GM18526 (cell line): ENCODE data around the gene BCAS1.

Source experiments
- POLR2A ChIP-seq: IDR thresholded peaks from 3 replicates; pipeline ENCODE4 v1.6.1; 2011; ENCODE audit not compliant: insufficient read length; ENCODE audit errors: extremely low read depth

The BCAS1 gene

GRCh38 chr20:54023406-54023805 is 47.0 kb downstream of the BCAS1 start:
- TF ChIP-seq POLR2A, result no peak

GRCh38 chr20:54021446-54022235 is 48.8 kb downstream of the BCAS1 start:
- TF ChIP-seq POLR2A, result no peak

- no peak for TF ChIP-seq POLR2A
Measured at GRCh38 chr20:54020868-54021267, 49.5 kb downstream of the BCAS1 start.

- no peak for TF ChIP-seq POLR2A
Measured at GRCh38 chr20:54020348-54020747, 50.0 kb downstream of the BCAS1 start.

- TF ChIP-seq POLR2A, result no peak
Measured at GRCh38 chr20:54019585-54019984, 50.8 kb downstream of the BCAS1 start.

GRCh38 chr20:54019127-54019526 is 51.3 kb downstream of the BCAS1 start:
- no peak for TF ChIP-seq POLR2A

GRCh38 chr20:54017846-54018245 is 52.5 kb downstream of the BCAS1 start:
- TF ChIP-seq POLR2A, result no peak

GRCh38 chr20:54015496-54015895 is 54.9 kb downstream of the BCAS1 start:
- TF ChIP-seq POLR2A, result no peak

GRCh38 chr20:54014293-54014926 is 56.0 kb downstream of the BCAS1 start:
- TF ChIP-seq POLR2A, result no peak

GRCh38 chr20:54013471-54013870 is 56.9 kb downstream of the BCAS1 start:
- no peak for TF ChIP-seq POLR2A

- TF ChIP-seq POLR2A, result no peak
Measured at GRCh38 chr20:54011346-54011745, 59.0 kb downstream of the BCAS1 start.

GRCh38 chr20:54005524-54005923 is 64.9 kb downstream of the BCAS1 start:
- no peak for TF ChIP-seq POLR2A

- TF ChIP-seq POLR2A, result no peak
Measured at GRCh38 chr20:54004445-54004844, 65.9 kb downstream of the BCAS1 start.

- TF ChIP-seq POLR2A, result no peak
Measured at GRCh38 chr20:54002741-54003140, 67.7 kb downstream of the BCAS1 start.

GRCh38 chr20:54002056-54002575 is 68.3 kb downstream of the BCAS1 start:
- TF ChIP-seq POLR2A, result no peak

GRCh38 chr20:54000914-54001313 is 69.5 kb downstream of the BCAS1 start:
- no peak for TF ChIP-seq POLR2A

- no peak for TF ChIP-seq POLR2A
Measured at GRCh38 chr20:54000262-54000661, 70.1 kb downstream of the BCAS1 start.

- TF ChIP-seq POLR2A, result no peak
Measured at GRCh38 chr20:53999077-53999476, 71.3 kb downstream of the BCAS1 start.
